ENCODE results near the gene ROCK2.

ROCK2 gene

GRCh38 chr2:11312770-11313471 is 31.5 kb downstream of the ROCK2 start:
- POLR2A ChIA-PET, result no interaction called here
- TF ChIP-seq FOXA1 (IDR thresholded peaks at IDR 0.05) (no peak), LEF1 (IDR thresholded peaks at IDR 0.05; ENCODE audit: borderline replicate concordance) (no peak), NFRKB (IDR thresholded peaks at IDR 0.05) (no peak), PKNOX1 (IDR thresholded peaks at IDR 0.05) (no peak), FOXM1 (IDR thresholded peaks at IDR 0.05; ENCODE audit: borderline replicate concordance) (no peak)
- CTCF ChIA-PET, result no interaction called here
- DNase-seq (ENCODE audit: extremely low spot score), result no peak

DNA sequence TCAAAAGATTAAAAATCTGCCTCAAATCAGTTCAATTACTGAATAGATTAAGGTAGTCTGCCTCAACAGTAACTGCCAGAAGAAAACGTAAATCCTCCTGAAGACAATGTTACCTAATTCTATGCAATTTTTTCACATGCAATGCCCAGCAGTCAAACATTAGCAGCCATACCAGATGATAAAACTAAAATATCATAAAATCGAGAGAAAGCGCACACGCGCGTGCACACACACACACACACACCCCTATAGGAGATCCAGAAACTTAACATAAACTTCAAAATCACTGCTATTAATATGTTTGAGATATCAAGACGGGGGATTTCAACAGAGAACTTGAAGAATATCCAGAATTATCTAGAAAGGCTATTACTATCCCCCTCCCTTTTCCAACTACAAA is 32.9 kb downstream of the ROCK2 start:
- ChIA-PET CTCF (no interaction called here), POLR2A (no interaction called here)
- DNase-seq (ENCODE audit: extremely low spot score), result no peak
- no peak for TF ChIP-seq CTBP1 (IDR thresholded peaks at IDR 0.05; ENCODE audit: borderline replicate concordance)
- TF ChIP-seq FOXA1 (IDR thresholded peaks at IDR 0.05), result no peak
- no peak for TF ChIP-seq TARDBP (IDR thresholded peaks at IDR 0.05)
- no peak for TF ChIP-seq ARNT (IDR thresholded peaks at IDR 0.05)
- TF ChIP-seq NFRKB (IDR thresholded peaks at IDR 0.05), result no peak
- TF ChIP-seq HDGF (IDR thresholded peaks at IDR 0.05; ENCODE audit: borderline replicate concordance), result no peak
- TF ChIP-seq BHLHE40 (IDR thresholded peaks at IDR 0.05; ENCODE audit: borderline replicate concordance), result no peak
- no peak for TF ChIP-seq ZNF384 (IDR thresholded peaks at IDR 0.05)
- no peak for TF ChIP-seq ELF4 (IDR thresholded peaks at IDR 0.05)
- no peak for TF ChIP-seq L3MBTL2 (conservative IDR thresholded peaks at IDR 0.05)
- TF ChIP-seq SUZ12 (IDR thresholded peaks at IDR 0.05), result no peak
- no peak for TF ChIP-seq SP1 (IDR thresholded peaks at IDR 0.05)
- no peak for TF ChIP-seq LEF1 (IDR thresholded peaks at IDR 0.05; ENCODE audit: borderline replicate concordance)
- no peak for TF ChIP-seq PKNOX1 (IDR thresholded peaks at IDR 0.05)
- TF ChIP-seq FOXK2 (IDR thresholded peaks at IDR 0.05), result no peak
- no peak for TF ChIP-seq FOXM1 (IDR thresholded peaks at IDR 0.05; ENCODE audit: borderline replicate concordance)

DNA sequence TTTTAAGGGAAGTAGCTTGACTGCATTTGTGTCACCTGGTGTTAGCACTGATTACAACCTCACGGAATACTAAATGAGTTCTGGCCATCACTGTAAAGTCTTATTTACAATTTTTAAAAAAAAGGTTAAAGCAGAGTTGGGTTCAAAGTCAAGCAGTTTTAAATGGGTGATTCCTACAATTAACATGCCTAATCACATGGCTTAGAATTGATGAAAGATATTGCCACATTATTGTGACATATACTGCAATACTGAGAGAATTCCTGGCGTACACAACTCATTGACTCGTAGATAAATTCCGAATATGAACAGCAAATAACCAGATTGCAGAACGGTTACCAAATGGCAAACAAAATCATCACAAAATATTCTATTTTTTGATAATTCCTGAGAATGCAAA is 34.2 kb downstream of the ROCK2 start:
- no peak for TF ChIP-seq SUZ12 (IDR thresholded peaks at IDR 0.05)
- no peak for TF ChIP-seq NFRKB (IDR thresholded peaks at IDR 0.05)
- TF ChIP-seq PKNOX1 (IDR thresholded peaks at IDR 0.05), result no peak
- TF ChIP-seq ZNF384 (IDR thresholded peaks at IDR 0.05), result no peak
- no peak for TF ChIP-seq BHLHE40 (IDR thresholded peaks at IDR 0.05; ENCODE audit: borderline replicate concordance)
- TF ChIP-seq SP1 (IDR thresholded peaks at IDR 0.05), result no peak
- no peak for TF ChIP-seq ELF4 (IDR thresholded peaks at IDR 0.05)
- no peak for TF ChIP-seq LEF1 (IDR thresholded peaks at IDR 0.05; ENCODE audit: borderline replicate concordance)
- no peak for TF ChIP-seq FOXA1 (IDR thresholded peaks at IDR 0.05)
- no peak for TF ChIP-seq L3MBTL2 (conservative IDR thresholded peaks at IDR 0.05)
- no peak for TF ChIP-seq HDGF (IDR thresholded peaks at IDR 0.05; ENCODE audit: borderline replicate concordance)
- POLR2A ChIA-PET, result interaction anchor here (0.9 kb wide), 1 partner anchor 18 kb away, joined by 3 read pairs; no protein-coding TSS in a partner anchor
- CTCF ChIA-PET, result interaction anchor here (0.6 to 1.0 kb wide), 2 partner anchors 11 to 166 kb away, joined by 3 to 6 read pairs; no protein-coding TSS in a partner anchor
- no peak for DNase-seq (ENCODE audit: extremely low spot score)

- DNase-seq (ENCODE audit: extremely low spot score), result no peak
- POLR2A ChIA-PET, result no interaction called here
- TF ChIP-seq BHLHE40 (IDR thresholded peaks at IDR 0.05; ENCODE audit: borderline replicate concordance), result no peak
- no peak for TF ChIP-seq ARNT (IDR thresholded peaks at IDR 0.05)
- TF ChIP-seq PKNOX1 (IDR thresholded peaks at IDR 0.05), result no peak
- TF ChIP-seq FOXA1 (IDR thresholded peaks at IDR 0.05), result no peak
- no peak for TF ChIP-seq L3MBTL2 (conservative IDR thresholded peaks at IDR 0.05)
- TF ChIP-seq ZNF384 (IDR thresholded peaks at IDR 0.05), result no peak
- TF ChIP-seq CTBP1 (IDR thresholded peaks at IDR 0.05; ENCODE audit: borderline replicate concordance), result no peak
- TF ChIP-seq LEF1 (IDR thresholded peaks at IDR 0.05; ENCODE audit: borderline replicate concordance), result no peak
- TF ChIP-seq FOXK2 (IDR thresholded peaks at IDR 0.05), result no peak
- TF ChIP-seq ELF4 (IDR thresholded peaks at IDR 0.05), result no peak
- no peak for TF ChIP-seq SUZ12 (IDR thresholded peaks at IDR 0.05)
- TF ChIP-seq NFRKB (IDR thresholded peaks at IDR 0.05), result no peak
- CTCF ChIA-PET, result no interaction called here
Measured at GRCh38 chr2:11309706-11310105, 34.7 kb downstream of the ROCK2 start.

DNA sequence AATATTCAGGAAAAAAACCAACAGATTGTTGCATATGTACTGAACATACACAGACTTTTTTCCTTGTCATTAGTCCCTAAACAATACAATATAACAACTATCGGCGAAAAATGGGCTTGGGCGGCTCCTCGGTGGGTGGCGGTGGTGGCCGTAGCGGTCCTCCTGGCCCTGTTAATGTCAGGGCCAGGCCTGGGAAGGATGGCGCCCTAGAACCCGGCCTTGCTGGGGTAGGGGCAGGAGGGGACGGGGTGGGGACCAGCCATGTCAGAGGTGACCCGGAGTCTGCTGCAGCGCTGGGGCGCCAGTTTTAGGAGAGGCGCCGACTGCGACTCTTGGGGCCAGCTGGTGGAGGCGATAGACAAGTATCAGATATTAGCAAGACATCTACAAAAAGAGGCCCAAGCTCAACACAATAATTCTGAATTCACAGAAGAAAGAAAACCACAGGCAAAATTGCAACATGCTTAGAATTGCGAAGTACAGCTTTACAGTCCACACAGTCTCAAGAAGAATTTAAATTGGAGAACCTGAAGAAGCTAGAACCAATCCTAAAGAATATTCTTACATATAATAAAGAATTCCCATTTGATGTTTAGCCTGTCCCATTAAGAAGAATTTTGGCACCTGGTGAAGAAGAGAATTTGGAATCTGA is 36.5 kb downstream of the ROCK2 start:
- POLR2A ChIA-PET, result no interaction called here
- CTCF ChIA-PET, result no interaction called here
- DNase-seq (ENCODE audit: extremely low spot score), result no peak
- no peak for TF ChIP-seq BHLHE40 (IDR thresholded peaks at IDR 0.05; ENCODE audit: borderline replicate concordance)
- no peak for TF ChIP-seq FOXA1 (IDR thresholded peaks at IDR 0.05)
- TF ChIP-seq FOXK2 (IDR thresholded peaks at IDR 0.05), result no peak
- no peak for TF ChIP-seq HDGF (IDR thresholded peaks at IDR 0.05; ENCODE audit: borderline replicate concordance)
- TF ChIP-seq NFRKB (IDR thresholded peaks at IDR 0.05), result no peak
- no peak for TF ChIP-seq TARDBP (IDR thresholded peaks at IDR 0.05)
- no peak for TF ChIP-seq ELF4 (IDR thresholded peaks at IDR 0.05)

Data from HEK293T (cell line).